HEK293T (cell line): ENCODE data around the gene FAT2.

ENCODE experiments used
- ARNT ChIP-seq: fragments of 450-650 bp; IDR thresholded peaks from 2 replicates; pipeline ENCODE4 v1.6.1; 2017; ENCODE audit warnings: mild to moderate bottlenecking
- BHLHE40 ChIP-seq: fragments of 450-650 bp; IDR thresholded peaks from 2 replicates; pipeline ENCODE4 v1.6.1; 2016; ENCODE audit warnings: mild to moderate bottlenecking, moderate library complexity, borderline replicate concordance
- CTBP1 ChIP-seq: fragments of 450-650 bp; IDR thresholded peaks from 2 replicates; pipeline ENCODE4 v1.6.1; 2016; ENCODE audit warnings: borderline replicate concordance
- ELF4 ChIP-seq: fragments of 450-650 bp; IDR thresholded peaks from 2 replicates; pipeline ENCODE4 v1.6.1; 2017; ENCODE audit warnings: antibody characterized with exemption
- FOXA1 ChIP-seq: fragments of 450-650 bp; IDR thresholded peaks from 2 replicates; pipeline ENCODE4 v1.6.1; 2016; ENCODE audit warnings: mild to moderate bottlenecking
- FOXK2 ChIP-seq: fragments of 450-650 bp; IDR thresholded peaks from 2 replicates; pipeline ENCODE4 v1.6.1; 2016; ENCODE audit warnings: mild to moderate bottlenecking
- FOXM1 ChIP-seq: fragments of 450-650 bp; IDR thresholded peaks from 2 replicates; pipeline ENCODE4 v1.6.1; 2017; ENCODE audit warnings: mild to moderate bottlenecking, borderline replicate concordance
- LEF1 ChIP-seq: fragments of 450-650 bp; IDR thresholded peaks from 2 replicates; pipeline ENCODE4 v1.6.1; 2017; ENCODE audit warnings: mild to moderate bottlenecking, borderline replicate concordance
- PKNOX1 ChIP-seq: fragments of 450-650 bp; IDR thresholded peaks from 2 replicates; pipeline ENCODE4 v1.6.1; 2016
- SP1 ChIP-seq: fragments of 450-650 bp; IDR thresholded peaks from 2 replicates; pipeline ENCODE4 v1.6.1; 2017
- SUZ12 ChIP-seq: fragments of 450-650 bp; IDR thresholded peaks from 2 replicates; pipeline ENCODE4 v1.6.1; 2016; ENCODE audit warnings: mild to moderate bottlenecking
- TARDBP ChIP-seq: fragments of 450-650 bp; IDR thresholded peaks from 2 replicates; pipeline ENCODE4 v1.6.1; 2016
- ZNF384 ChIP-seq: fragments of 450-650 bp; IDR thresholded peaks from 2 replicates; pipeline ENCODE4 v1.6.1; 2016

GRCh38 chr5:151578326-151579025 lies 12.7 kb downstream of the FAT2 start:
- TF ChIP-seq FOXM1 (no peak), CTBP1 (no peak), ELF4 (no peak), BHLHE40 (no peak), PKNOX1 (no peak), FOXK2 (no peak), TARDBP (no peak), FOXA1 (no peak), SUZ12 (no peak), SP1 (no peak), ZNF384 (no peak), ARNT (no peak), LEF1 (no peak)
